GM12875 (cell line): ENCODE data around the gene SLC19A1.

Source experiments
- H3K4me3 ChIP-seq: one replicate; pipeline ENCODE4 v1.5.1; 2011; ENCODE audit warnings: low read depth, low read length, control low read depth
- TF ChIP-seq, protein P1 (sequence below): IDR thresholded peaks from 2 replicates; pipeline ENCODE4 v1.5.1; 2011; ENCODE audit warnings: low read depth, mild to moderate bottlenecking, control low read depth, inconsistent platforms, low read length, moderate library complexity, borderline replicate concordance; ENCODE audit not compliant: insufficient read depth

Gene SLC19A1

GRCh38 chr21:45580576-45581321, 38.5 kb upstream of the SLC19A1 start:
- TF ChIP-seq, protein P1, sequence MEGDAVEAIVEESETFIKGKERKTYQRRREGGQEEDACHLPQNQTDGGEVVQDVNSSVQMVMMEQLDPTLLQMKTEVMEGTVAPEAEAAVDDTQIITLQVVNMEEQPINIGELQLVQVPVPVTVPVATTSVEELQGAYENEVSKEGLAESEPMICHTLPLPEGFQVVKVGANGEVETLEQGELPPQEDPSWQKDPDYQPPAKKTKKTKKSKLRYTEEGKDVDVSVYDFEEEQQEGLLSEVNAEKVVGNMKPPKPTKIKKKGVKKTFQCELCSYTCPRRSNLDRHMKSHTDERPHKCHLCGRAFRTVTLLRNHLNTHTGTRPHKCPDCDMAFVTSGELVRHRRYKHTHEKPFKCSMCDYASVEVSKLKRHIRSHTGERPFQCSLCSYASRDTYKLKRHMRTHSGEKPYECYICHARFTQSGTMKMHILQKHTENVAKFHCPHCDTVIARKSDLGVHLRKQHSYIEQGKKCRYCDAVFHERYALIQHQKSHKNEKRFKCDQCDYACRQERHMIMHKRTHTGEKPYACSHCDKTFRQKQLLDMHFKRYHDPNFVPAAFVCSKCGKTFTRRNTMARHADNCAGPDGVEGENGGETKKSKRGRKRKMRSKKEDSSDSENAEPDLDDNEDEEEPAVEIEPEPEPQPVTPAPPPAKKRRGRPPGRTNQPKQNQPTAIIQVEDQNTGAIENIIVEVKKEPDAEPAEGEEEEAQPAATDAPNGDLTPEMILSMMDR, result no peak
- no peak overlapping the region for H3K4me3 ChIP-seq

- TF ChIP-seq, protein P1, result no peak
Observed at GRCh38 chr21:45580181-45580575, 37.9 kb upstream of the SLC19A1 start.

DNA sequence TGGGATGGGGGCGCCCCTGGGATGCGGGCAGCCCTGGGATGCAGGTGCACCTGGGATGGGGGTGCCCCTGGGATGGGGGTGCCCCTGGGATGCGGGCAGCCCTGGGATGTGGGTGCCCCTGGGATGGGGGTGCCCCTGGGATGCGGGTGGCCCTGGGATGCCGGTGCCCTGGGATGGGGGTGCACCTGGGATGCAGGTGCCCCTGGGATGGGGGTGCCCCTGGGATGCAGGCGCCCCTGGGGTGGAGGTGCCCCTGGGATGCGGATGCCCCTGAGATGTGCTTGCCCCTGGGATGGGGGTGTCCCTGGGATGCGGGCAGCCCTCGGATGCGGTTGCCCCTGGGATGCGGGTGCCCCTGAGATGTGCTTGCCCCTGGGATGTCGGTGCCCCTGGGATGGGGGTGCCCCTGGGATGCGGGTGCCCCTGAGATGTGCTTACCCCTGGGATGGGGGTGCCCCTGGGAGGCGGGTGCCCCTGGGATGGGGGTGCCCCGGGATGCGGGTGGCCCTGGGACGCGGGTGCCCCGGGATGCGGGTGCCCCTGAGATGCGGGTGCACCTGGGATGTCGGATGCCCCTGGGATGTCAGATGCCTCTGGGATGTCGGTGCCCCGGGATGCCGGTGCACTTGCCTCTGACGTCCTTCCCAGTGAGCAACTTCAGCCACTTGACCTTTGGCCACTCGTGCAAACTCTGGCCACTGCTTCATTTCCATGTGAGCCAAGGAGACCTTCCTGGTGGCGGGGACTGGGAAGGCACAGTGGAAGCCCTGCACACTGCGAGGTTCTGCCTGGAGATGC, 37.3 kb upstream of the SLC19A1 start:
- H3K4me3 ChIP-seq, result no peak overlapping the region
- TF ChIP-seq, protein P1, result no peak

More at GRCh38 chr21:45580181-45580575, 37.9 kb upstream of the SLC19A1 start:
- H3K4me3 ChIP-seq, result no peak overlapping the region

DNA sequence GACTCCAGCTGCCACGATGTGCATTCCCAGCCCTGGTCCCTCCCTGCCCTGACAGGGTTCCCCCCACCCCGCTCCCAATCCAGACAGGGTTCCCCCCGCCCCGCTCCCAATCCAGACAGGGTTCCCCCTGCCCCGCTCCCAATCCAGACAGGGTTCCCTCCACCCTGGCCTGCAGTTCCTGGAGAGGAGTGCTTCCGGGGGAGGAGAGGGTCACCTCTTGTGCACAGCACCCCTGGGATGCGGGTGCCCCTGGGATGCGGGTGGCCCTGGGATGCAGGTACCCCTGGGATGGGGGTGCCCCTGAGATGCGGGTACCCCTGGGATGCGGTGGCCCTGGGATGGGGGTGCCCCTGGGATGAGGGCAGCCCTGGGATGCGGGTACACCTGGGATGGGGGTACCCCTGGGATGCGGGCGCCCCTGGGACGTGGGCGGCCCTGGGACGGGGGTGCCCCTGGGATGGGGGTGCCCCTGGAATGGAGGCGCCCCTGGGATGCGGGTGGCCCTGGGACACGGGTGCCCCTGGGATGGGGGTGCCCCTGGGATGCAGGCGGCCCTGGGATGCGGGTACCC, 36.7 kb upstream of the SLC19A1 start:
- H3K4me3 ChIP-seq, result no peak overlapping the region
- TF ChIP-seq, protein P1, result no peak

DNA sequence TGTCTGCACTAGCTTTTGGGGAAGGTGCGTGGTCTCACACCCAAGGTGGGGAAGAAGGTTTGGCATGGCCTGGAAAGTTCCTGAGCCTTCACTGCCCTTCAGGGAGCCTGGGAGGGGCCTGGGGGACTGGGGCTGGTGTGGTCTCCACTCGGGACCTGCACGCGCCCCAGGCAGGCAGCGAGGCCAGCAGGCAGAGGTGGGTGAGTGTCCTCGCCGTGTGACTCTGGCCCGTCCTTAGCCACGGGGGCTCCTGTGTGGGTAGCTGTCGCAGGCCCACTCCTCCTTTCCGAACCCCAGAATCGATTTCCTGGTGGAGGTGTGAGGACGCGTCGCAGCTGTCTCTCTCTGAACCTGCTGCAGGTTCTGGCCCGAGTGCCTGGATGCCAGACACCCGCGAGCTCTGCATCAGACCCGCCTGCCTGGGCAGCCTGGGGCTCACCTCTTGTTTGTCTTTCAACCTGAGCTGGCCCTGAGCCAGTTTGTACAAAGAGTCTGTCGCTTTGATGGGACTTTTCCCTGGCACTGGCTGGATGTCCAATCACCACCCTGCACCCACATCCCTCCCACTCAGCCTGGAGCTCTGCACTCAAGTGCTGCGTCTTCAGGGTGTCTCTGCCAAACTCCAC, 36.0 kb upstream of the SLC19A1 start:
- TF ChIP-seq, protein P1, result no peak

DNA sequence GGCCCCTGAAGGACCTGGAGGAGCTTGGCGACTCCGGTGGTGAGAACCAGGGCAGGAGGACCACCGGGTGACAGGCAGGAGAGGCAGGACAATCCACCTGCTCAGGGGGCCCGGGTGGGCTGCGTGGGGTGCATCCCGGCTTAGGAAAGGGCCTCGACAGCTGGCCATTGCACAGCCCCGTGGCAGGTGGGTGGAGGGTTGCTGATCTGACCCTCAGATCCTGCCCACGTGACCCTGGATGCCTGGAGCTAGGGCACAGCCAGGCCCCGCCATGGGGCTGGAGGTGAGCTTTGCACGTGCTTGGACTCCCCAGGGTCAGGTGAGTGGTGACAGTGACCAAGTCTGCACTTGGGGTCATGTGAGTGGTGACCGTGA, 35.5 kb upstream of the SLC19A1 start:
- TF ChIP-seq, protein P1, result no peak
- H3K4me3 ChIP-seq, result no peak overlapping the region

More for the DNA sequence above, 36.0 kb upstream of the SLC19A1 start:
- no peak overlapping the region for H3K4me3 ChIP-seq
